ENCODE measurements around the gene PTPA. TPM values are rescaled to one million over a fixed set of nuclear protein-coding genes. Genes with fewer than 3 reads are reported as not detected.
"Not testable (repeated sequence)": the region's sequence is repeated elsewhere in the genome, so short reads cannot be mapped to it uniquely, and the experiment has no call there.

Gene PTPA
- polyA plus RNA-seq, 5 donors: 118 to 167 (median 126) TPM

DNA sequence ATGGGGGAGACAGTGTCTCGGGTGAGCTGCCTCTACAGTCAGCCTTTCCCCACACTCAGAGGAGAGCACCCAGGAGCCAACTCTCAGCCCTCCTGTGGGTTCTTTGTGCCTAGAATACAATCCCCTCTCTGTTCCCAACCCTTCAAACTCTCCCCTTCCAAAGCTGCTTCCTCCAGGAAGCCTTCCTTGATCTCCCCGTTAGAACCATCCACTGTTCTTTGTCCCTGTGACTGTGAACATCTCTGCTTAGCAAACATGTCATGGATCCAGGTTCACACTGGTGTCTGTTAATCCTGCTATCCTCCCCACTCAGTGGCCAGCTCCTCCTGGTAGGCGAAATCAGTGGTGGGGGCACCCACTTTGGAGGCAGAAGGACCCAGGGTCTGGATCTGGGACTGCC is 83.0 kb downstream of the PTPA start:
- DNase-seq: no peak

DNA sequence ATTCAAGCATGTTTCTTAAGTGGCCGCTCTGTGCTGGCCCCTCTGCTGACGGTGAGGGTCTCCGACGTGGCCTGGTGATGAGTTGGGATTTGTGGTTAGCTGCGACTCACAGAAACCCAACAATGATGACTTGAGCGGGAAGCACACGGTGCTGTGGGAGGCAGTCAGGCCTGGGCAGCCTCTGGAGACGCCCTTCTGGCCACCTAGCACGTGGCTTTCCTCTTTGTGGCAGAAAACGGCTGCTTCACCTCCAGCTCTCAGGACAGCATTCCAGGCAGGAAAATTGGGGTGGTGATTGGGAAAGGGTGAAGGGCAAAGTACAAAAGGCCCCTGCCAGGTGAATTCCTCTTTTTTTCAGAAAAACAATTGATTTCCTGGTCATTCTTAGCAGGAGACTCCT is 84.4 kb downstream of the PTPA start:
- DNase-seq: no peak

DNA sequence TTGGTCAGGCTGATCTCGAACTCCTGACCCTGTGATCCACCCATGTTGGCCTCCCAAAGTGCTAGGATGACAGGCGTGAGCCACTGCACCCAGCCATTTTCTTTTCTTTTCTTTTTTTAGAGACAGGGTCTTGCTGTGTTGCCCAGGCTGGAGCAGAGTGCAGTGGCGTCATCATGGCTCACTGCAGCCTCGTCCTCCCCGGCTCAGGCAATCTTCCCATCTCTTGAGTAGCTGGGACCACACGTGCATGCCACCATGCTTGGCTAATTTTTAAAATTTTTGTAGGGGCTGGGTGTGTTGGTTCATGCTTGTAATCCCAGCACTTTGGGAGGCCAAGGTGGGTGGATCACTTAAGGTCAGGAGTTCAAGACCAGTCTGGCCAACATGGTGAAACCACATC is 85.8 kb downstream of the PTPA start:
- DNase-seq: not testable (repeated sequence)

DNA sequence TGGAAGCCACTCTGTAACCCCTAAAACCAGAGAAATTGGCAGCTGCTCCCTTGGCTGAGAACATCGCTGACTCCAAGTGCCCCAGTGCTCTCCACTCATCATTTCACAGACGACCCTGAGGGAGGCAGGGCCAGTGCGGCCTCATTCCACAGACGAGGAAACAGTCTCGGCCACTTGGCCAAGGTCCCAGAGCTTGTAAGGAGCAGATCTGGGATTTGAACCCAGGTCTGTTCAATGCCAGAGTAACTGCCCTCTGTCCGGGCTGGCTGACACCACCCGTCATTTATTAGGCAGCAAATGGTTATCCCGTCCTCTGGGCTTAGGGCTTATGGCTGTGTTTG is 86.7 kb downstream of the PTPA start:
- no peak for DNase-seq

Other genes starting within 250 kb of the PTPA start
- 10 to 100 TPM in 1 of 5 donors, 1 to 10 TPM in 4; 6.6 to 10.1 (median 7.9) TPM for gene KYAT1, start 229.5 kb upstream of the PTPA start, polyA plus RNA-seq (ENCODE audit: insufficient read depth in 1 of 5, insufficient read length in 5 of 5, low replicate concordance in 1 of 5)
- gene LRRC8A, start 229.3 kb upstream of the PTPA start, polyA plus RNA-seq (ENCODE audit: insufficient read depth in 1 of 5, insufficient read length in 5 of 5, low replicate concordance in 1 of 5): 10 to 100 TPM; 23.2 to 30.0 (median 26.5) TPM
- 10 to 100 TPM; 33.0 to 48.7 (median 41.8) TPM for gene PHYHD1, start 190.4 kb upstream of the PTPA start, polyA plus RNA-seq (ENCODE audit: insufficient read depth in 1 of 5, insufficient read length in 5 of 5, low replicate concordance in 1 of 5)
- gene DOLK, start 163.8 kb upstream of the PTPA start, polyA plus RNA-seq (ENCODE audit: insufficient read depth in 1 of 5, insufficient read length in 5 of 5, low replicate concordance in 1 of 5): 10 to 100 TPM in 3 of 5 donors, 1 to 10 TPM in 2; 8.8 to 13.4 (median 10.9) TPM
- gene NUP188, start 163.7 kb upstream of the PTPA start, polyA plus RNA-seq (ENCODE audit: insufficient read depth in 1 of 5, insufficient read length in 5 of 5, low replicate concordance in 1 of 5): 10 to 100 TPM; 48.7 to 66.7 (median 51.0) TPM
- 10 to 100 TPM; 54.2 to 83.2 (median 67.8) TPM for gene SH3GLB2, start 83.1 kb upstream of the PTPA start, polyA plus RNA-seq (ENCODE audit: insufficient read depth in 1 of 5, insufficient read length in 5 of 5, low replicate concordance in 1 of 5)
- 10 to 100 TPM; 11.7 to 22.0 (median 18.9) TPM for gene MIGA2, start 74.8 kb upstream of the PTPA start, polyA plus RNA-seq (ENCODE audit: insufficient read depth in 1 of 5, insufficient read length in 5 of 5, low replicate concordance in 1 of 5)
- gene DOLPP1, start 30.3 kb upstream of the PTPA start, polyA plus RNA-seq (ENCODE audit: insufficient read depth in 1 of 5, insufficient read length in 5 of 5, low replicate concordance in 1 of 5): 10 to 100 TPM; 13.2 to 18.4 (median 14.7) TPM
- gene CRAT, start 622 bp upstream of the PTPA start, polyA plus RNA-seq (ENCODE audit: insufficient read depth in 1 of 5, insufficient read length in 5 of 5, low replicate concordance in 1 of 5): 10 to 100 TPM; 19.3 to 31.8 (median 22.0) TPM
- gene IER5L, start 66.8 kb downstream of the PTPA start, polyA plus RNA-seq (ENCODE audit: insufficient read depth in 1 of 5, insufficient read length in 5 of 5, low replicate concordance in 1 of 5): 10 to 100 TPM in 1 of 5 donors, 1 to 10 TPM in 4; 5.2 to 13.5 (median 8.0) TPM

Data from right lung (tissue), 5 donors.